HG02588 (cell line): ENCODE data around the gene CEACAM5.
"Not testable (repeated sequence)": the region's sequence is repeated elsewhere in the genome, so short reads cannot be mapped to it uniquely, and the experiment has no call there.

ENCODE experiments used
- ATAC-seq: cut with Tn5 transposase; IDR thresholded peaks from one replicate; pipeline ENCODE4 v1.9.1; 2021; ENCODE audit warnings: mild to moderate bottlenecking, moderate library complexity; ENCODE audit not compliant: unreplicated experiment

Gene CEACAM5

DNA sequence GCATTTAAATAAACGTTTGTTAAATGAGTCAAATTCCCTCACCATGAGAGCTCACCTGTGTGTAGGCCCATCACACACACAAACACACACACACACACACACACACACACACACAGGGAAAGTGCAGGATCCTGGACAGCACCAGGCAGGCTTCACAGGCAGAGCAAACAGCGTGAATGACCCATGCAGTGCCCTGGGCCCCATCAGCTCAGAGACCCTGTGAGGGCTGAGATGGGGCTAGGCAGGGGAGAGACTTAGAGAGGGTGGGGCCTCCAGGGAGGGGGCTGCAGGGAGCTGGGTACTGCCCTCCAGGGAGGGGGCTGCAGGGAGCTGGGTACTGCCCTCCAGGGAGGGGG lies 8.5 kb upstream of the CEACAM5 start:
- ATAC-seq = no peak

DNA sequence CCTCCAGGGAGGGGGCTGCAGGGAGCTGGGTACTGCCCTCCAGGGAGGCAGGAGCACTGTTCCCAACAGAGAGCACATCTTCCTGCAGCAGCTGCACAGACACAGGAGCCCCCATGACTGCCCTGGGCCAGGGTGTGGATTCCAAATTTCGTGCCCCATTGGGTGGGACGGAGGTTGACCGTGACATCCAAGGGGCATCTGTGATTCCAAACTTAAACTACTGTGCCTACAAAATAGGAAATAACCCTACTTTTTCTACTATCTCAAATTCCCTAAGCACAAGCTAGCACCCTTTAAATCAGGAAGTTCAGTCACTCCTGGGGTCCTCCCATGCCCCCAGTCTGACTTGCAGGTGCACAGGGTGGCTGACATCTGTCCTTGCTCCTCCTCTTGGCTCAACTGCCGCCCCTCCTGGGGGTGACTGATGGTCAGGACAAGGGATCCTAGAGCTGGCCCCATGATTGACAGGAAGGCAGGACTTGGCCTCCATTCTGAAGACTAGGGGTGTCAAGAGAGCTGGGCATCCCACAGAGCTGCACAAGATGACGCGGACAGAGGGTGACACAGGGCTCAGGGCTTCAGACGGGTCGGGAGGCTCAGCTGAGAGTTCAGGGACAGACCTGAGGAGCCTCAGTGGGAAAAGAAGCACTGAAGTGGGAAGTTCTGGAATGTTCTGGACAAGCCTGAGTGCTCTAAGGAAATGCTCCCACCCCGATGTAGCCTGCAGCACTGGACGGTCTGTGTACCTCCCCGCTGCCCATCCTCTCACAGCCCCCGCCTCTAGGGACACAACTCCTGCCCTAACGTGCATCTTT lies 7.8 kb upstream of the CEACAM5 start:
- no peak for ATAC-seq

DNA sequence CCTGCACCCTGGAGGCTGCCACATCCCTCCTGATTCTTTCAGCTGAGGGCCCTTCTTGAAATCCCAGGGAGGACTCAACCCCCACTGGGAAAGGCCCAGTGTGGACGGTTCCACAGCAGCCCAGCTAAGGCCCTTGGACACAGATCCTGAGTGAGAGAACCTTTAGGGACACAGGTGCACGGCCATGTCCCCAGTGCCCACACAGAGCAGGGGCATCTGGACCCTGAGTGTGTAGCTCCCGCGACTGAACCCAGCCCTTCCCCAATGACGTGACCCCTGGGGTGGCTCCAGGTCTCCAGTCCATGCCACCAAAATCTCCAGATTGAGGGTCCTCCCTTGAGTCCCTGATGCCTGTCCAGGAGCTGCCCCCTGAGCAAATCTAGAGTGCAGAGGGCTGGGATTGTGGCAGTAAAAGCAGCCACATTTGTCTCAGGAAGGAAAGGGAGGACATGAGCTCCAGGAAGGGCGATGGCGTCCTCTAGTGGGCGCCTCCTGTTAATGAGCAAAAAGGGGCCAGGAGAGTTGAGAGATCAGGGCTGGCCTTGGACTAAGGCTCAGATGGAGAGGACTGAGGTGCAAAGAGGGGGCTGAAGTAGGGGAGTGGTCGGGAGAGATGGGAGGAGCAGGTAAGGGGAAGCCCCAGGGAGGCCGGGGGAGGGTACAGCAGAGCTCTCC lies 6.9 kb upstream of the CEACAM5 start:
- ATAC-seq = no peak

DNA sequence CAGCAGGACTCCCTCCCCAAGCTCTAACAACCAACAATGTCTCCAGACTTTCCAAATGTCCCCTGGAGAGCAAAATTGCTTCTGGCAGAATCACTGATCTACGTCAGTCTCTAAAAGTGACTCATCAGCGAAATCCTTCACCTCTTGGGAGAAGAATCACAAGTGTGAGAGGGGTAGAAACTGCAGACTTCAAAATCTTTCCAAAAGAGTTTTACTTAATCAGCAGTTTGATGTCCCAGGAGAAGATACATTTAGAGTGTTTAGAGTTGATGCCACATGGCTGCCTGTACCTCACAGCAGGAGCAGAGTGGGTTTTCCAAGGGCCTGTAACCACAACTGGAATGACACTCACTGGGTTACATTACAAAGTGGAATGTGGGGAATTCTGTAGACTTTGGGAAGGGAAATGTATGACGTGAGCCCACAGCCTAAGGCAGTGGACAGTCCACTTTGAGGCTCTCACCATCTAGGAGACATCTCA lies 6.2 kb upstream of the CEACAM5 start:
- no peak for ATAC-seq

DNA sequence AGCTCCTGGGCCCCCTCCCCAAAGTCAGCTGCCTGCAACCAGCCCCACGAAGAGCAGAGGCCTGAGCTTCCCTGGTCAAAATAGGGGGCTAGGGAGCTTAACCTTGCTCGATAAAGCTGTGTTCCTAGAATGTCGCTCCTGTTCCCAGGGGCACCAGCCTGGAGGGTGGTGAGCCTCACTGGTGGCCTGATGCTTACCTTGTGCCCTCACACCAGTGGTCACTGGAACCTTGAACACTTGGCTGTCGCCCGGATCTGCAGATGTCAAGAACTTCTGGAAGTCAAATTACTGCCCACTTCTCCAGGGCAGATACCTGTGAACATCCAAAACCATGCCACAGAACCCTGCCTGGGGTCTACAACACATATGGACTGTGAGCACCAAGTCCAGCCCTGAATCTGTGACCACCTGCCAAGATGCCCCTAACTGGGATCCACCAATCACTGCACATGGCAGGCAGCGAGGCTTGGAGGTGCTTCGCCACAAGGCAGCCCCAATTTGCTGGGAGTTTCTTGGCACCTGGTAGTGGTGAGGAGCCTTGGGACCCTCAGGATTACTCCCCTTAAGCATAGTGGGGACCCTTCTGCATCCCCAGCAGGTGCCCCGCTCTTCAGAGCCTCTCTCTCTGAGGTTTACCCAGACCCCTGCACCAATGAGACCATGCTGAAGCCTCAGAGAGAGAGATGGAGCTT lies 4.7 kb upstream of the CEACAM5 start:
- ATAC-seq = no peak

DNA sequence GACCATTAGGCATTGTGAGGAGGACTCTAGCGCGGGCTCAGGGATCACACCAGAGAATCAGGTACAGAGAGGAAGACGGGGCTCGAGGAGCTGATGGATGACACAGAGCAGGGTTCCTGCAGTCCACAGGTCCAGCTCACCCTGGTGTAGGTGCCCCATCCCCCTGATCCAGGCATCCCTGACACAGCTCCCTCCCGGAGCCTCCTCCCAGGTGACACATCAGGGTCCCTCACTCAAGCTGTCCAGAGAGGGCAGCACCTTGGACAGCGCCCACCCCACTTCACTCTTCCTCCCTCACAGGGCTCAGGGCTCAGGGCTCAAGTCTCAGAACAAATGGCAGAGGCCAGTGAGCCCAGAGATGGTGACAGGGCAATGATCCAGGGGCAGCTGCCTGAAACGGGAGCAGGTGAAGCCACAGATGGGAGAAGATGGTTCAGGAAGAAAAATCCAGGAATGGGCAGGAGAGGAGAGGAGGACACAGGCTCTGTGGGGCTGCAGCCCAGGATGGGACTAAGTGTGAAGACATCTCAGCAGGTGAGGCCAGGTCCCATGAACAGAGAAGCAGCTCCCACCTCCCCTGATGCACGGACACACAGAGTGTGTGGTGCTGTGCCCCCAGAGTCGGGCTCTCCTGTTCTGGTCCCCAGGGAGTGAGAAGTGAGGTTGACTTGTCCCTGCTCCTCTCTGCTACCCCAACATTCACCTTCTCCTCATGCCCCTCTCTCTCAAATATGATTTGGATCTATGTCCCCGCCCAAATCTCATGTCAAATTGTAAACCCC lies 2.8 kb upstream of the CEACAM5 start:
- no peak for ATAC-seq

DNA sequence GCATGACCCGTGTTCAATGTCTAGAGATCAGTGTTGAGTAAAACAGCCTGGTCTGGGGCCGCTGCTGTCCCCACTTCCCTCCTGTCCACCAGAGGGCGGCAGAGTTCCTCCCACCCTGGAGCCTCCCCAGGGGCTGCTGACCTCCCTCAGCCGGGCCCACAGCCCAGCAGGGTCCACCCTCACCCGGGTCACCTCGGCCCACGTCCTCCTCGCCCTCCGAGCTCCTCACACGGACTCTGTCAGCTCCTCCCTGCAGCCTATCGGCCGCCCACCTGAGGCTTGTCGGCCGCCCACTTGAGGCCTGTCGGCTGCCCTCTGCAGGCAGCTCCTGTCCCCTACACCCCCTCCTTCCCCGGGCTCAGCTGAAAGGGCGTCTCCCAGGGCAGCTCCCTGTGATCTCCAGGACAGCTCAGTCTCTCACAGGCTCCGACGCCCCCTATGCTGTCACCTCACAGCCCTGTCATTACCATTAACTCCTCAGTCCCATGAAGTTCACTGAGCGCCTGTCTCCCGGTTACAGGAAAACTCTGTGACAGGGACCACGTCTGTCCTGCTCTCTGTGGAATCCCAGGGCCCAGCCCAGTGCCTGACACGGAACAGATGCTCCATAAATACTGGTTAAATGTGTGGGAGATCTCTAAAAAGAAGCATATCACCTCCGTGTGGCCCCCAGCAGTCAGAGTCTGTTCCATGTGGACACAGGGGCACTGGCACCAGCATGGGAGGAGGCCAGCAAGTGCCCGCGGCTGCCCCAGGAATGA lies 1.5 kb upstream of the CEACAM5 start:
- ATAC-seq = no peak

GRCh38 chr19:41707502-41707812 lies 969 bp upstream of the CEACAM5 start:
- ATAC-seq = no peak

GRCh38 chr19:41707871-41708371 lies 505 bp upstream of the CEACAM5 start:
- ATAC-seq = no peak

DNA sequence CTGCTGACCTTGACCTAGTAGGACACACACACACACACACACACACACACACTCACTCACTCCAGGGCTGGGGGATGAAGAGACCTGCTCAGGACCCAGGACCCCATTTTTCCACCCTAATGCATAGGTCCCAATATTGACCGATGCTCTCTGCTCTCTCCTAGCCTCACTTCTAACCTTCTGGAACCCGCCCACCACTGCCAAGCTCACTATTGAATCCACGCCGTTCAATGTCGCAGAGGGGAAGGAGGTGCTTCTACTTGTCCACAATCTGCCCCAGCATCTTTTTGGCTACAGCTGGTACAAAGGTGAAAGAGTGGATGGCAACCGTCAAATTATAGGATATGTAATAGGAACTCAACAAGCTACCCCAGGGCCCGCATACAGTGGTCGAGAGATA lies 1.1 kb downstream of the CEACAM5 start:
- ATAC-seq = not testable (repeated sequence)

GRCh38 chr19:41709951-41710645 lies 1.7 kb downstream of the CEACAM5 start:
- no peak for ATAC-seq

GRCh38 chr19:41711376-41712261 lies 3.2 kb downstream of the CEACAM5 start:
- ATAC-seq = no peak

GRCh38 chr19:41714598-41714997 lies 6.2 kb downstream of the CEACAM5 start:
- no peak for ATAC-seq

- ATAC-seq = no peak
These were observed 10.3 kb downstream of the CEACAM5 start for GRCh38 chr19:41718761-41719160.

GRCh38 chr19:41720103-41720502 lies 11.7 kb downstream of the CEACAM5 start:
- ATAC-seq = no peak

GRCh38 chr19:41726493-41726892 lies 18.1 kb downstream of the CEACAM5 start:
- no peak for ATAC-seq

DNA sequence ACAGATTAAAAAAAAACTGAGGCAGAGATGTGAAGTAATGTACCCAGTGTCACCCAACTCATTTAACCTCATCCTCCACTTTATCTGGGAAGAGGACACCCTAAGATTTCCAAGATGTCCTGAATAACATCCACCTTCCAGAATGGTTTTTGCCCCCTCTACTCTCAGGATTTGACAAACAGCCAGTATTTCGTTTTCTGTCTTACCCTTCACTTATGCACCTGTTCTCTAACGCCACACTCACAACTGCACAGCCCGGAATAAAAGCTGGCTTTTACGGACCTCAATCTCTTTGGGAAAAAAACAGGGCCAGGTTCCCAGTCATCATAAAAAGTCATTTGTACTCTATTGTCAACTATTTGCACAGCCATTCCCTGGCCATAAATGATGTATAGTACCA lies 25.7 kb downstream of the CEACAM5 start:
- ATAC-seq = no peak

DNA sequence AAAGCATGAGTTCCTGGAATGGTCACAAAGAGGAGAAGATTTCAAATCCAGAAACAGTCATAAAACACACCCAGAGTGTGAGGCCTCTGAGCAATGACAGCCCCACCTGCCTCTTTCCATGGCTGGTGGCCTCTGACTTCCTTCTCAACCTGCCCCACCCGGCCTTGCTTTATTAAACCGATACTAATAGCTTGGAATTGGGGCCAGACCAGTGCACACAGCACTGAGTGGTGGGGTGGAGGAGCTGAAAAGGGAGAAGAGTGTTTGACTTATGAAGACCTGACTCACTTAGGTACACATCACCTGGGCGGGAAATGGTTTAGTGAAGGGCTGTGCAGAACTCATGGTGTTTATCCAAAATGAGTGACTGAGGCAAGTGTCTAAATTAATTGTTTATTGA lies 26.2 kb downstream of the CEACAM5 start:
- no peak for ATAC-seq
